C4-2B (cell line): Measurements from ENCODE around the gene CCDC33.

Source experiments
- CTCF ChIP-seq: fragments of 450-650 bp; conservative IDR thresholded peaks from 2 replicates; pipeline ENCODE4 v1.5.1; 2017; ENCODE audit warnings: mild to moderate bottlenecking
- ZFX ChIP-seq: fragments of 450-650 bp; IDR thresholded peaks from 2 replicates; pipeline ENCODE4 v1.6.1; 2017

- no peak for TF ChIP-seq CTCF
- no peak for TF ChIP-seq ZFX
Measured at GRCh38 chr15:74383695-74384565, 147.8 kb downstream of the CCDC33 start.
